Left colon (tissue), 2 donors: ENCODE measurements around the gene SNRPD2. TPM values are rescaled to one million over a fixed set of nuclear protein-coding genes. Genes with fewer than 3 reads are reported as not detected.

Experiments
- ATAC-seq: fragments of 200-7000 bp; cut with Tn5 transposase; one replicate; pipeline ENCODE4 v1.9.1; 2020; ENCODE audit warnings: mild to moderate bottlenecking, moderate library complexity
- DNase-seq, 2 donors: peaks; one replicate each; pipeline ENCODE4 v3.0.0-alpha.2; 2020
- intact Hi-C, 2 donors: fragments of 100-400 bp; cut with DNase I in 1 of 2; cut with micrococcal nuclease in 1 of 2; formaldehyde crosslinking; loops; one replicate each; pipeline versions ENCODE4 v1.11.2 to v1.14.0; 2022; cut with DNase I, micrococcal nuclease
- total RNA-seq, 2 donors: library from RNA; stranded (reverse); fragmentation: NEBNext Ultra II Directional; extraction: Animal tissue kit (Norgen Biotek cat#: 25700); gene quantifications; one replicate each; pipeline ENCODE4 v1.2.1, GENCODE V29; 2021
- donor health status: DM: no; HTN: no; CAD: no.
- donor health status: DM: yes; HTN: yes; CAD: no.

SNRPD2 gene
- total RNA-seq, 2 donors from 2014 or later = 205 to 223 TPM

GRCh38 chr19:45667620-45668341 is 24.0 kb downstream of the SNRPD2 start, which contains the start of gene GIPR:
TSS of gene GIPR (plus strand) at chr19:45668221. CDS start at chr19:45669521, 1,300 bp downstream.
- ATAC-seq (peak; percentile 47), DNase-seq (peak; percentile 82 to 87)
- intact Hi-C loops = no loop called here

- no peak for ATAC-seq
- intact Hi-C loops = no loop called here
- DNase-seq = no peak
Observed at GRCh38 chr19:45664575-45664974, 27.2 kb downstream of the SNRPD2 start.

GRCh38 chr19:45663800-45664199 is 28.0 kb downstream of the SNRPD2 start:
- DNase-seq (no peak), ATAC-seq (no peak)
- intact Hi-C loops = no loop called here

DNA sequence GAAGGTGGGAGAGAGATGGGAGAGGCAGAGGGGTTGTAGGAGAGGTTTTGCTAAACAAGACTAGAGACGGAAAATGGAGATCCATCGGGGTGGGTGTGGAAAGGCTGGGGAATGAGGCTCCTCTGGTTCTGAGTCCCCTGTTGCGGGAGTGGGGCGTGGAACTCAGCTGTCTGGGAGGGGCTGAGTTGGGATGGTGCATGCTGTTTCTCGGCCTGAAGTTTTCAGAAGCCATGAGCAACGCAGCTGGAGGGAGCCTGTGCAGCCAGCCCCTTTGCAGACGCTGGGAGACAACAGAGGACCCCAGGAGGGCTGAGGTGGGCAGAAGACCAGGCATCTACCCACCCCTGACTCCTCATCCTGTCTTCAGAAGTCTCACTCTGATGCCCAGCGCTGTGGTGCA is 31.1 kb downstream of the SNRPD2 start:
- DNase-seq = no peak
- no peak for ATAC-seq
- intact Hi-C loops = no loop called here

DNA sequence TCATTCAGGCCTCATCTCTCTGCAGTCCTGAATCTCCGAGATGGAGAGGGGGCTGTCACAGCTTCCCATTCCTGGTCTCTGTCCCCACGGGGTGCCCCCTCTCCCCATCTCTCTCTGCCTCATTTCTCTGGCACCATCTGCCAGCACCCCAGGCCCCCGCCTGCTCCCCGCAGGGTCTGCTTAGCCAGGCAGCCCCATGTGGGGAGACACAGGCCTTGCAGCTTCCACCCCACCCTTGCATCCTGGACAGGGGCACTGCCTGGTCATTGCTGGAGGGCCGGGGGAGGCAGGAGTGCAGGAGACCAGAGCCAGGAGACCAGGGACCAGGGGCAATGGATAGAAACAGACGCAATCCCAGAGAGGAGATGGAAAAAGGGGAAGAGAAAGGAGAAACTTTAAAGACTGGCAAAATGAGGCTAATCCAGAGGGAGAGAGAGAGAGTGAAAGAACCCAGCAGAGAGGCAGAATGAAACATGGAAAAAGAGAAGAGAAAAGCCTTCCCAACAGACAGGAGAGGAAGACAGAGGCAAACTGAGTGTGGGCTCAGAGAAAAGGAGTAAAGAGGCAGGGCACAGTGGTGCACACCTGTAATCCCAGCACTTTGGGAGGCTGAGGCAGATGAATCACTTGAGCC is 32.5 kb downstream of the SNRPD2 start:
- intact Hi-C loops = no loop called here
- ATAC-seq = no peak
- no peak for DNase-seq

- no peak for ATAC-seq
- intact Hi-C loops = no loop called here
- DNase-seq = no peak
Observed at GRCh38 chr19:45657520-45658167, 34.1 kb downstream of the SNRPD2 start.

GRCh38 chr19:45655073-45655472 is 36.7 kb downstream of the SNRPD2 start:
- intact Hi-C loops = no loop called here
- ATAC-seq = no peak
- DNase-seq = no peak

GRCh38 chr19:45653634-45654033 is 38.1 kb downstream of the SNRPD2 start:
- DNase-seq = no peak
- ATAC-seq = no peak
- intact Hi-C loops = no loop called here

GRCh38 chr19:45650722-45651121 is 41.0 kb downstream of the SNRPD2 start:
- ATAC-seq (no peak), DNase-seq (no peak)
- intact Hi-C loops = no loop called here

GRCh38 chr19:45646345-45646698 is 45.4 kb downstream of the SNRPD2 start:
- no peak for ATAC-seq
- intact Hi-C loops = loop anchor here in 1 of 2 donors (10.0 kb wide), 1 partner anchor 52 kb away; no protein-coding TSS in a partner anchor
- DNase-seq = no peak

DNA sequence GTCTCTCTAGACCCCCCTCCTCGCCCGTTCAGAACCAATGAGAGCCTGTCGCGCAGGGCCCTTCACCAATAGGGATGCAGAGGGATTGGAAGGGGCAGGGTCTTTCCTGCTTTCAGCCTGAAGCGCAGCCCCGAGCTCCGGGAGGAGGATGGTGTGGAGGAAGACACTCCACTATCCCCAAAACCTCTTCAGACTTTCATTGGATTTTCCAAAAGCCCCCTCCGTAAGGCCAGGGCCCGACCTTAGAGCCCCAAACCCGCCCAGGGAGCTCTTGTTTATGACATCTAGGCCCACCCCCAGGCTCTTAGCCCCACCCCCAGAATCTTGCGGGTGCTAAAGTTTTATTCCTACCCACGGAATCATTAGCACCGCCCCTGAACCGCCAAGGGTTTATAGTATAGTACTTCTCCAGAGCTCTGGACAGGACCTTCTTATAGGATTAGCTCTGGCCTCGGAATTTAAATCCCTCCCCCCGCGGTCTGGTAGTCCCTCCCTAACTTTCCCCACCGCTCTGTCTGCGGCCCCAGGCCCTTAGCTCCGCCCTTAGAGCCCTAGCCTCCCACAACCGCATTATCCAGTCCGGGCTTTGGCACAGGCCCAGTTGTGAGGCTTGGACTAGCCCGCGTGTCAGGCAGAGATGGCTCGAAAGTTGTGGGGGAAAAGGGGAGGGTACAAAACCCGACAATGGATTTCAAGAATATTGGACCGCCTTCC is 46.0 kb downstream of the SNRPD2 start:
- ATAC-seq = no peak
- intact Hi-C loops = loop anchor here in 1 of 2 donors (10.0 kb wide), 1 partner anchor 51 kb away; no protein-coding TSS in a partner anchor
- DNase-seq = peak; percentile 68 to 69

GRCh38 chr19:45645068-45645630 is 46.6 kb downstream of the SNRPD2 start:
- intact Hi-C loops = loop anchor here in 1 of 2 donors (10.0 kb wide), 1 partner anchor 50 kb away; no protein-coding TSS in a partner anchor
- DNase-seq (no peak), ATAC-seq (no peak)

GRCh38 chr19:45643927-45644771 is 47.6 kb downstream of the SNRPD2 start:
- DNase-seq = no peak
- intact Hi-C loops = loop anchor here (5.0 to 10.0 kb wide), 2 partner anchors 37 to 49 kb away; no protein-coding TSS in a partner anchor

DNA sequence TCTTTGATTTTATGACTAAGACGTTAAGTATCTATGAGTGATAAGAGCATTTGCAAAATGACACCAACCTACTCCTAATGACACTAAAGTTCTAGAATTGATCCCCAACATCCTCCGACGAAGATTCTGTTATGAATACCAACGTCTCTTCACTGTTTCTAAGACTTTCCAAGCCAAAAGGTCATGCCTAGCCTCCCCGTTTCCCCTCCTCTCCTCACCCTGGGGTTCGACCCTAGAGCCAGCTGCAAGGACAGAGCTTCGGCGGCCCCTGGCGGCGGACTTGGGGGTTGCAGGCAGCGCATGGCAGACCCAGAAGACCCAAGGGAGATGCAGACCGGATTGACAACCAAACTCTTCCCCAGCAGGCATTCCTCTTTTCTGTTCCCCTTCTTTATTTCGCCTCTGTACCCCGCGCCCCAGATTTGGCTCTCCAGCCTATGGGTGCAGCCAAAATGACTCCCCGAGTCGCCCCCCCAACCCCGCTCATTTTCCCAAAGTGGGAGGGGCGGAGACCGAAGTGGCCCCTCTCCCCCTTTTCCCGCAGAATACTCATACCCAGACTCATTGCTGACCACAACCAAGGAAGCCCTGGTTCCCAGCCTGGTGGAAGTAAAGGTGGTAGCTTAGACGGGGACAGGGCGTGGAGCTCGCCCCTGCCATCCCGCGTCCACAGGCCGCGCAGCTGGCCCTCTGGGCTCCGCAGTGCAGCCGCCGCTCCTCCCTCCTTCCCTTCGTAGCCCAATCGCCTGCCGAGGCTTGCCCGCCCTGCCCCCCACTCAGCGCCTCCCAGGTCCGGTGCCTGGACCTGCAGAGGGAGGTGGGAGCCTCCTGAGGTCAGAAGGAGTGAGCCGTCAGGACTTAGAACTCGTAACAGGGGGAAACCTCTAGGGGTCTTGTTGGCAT is 48.5 kb downstream of the SNRPD2 start:
- DNase-seq (peak; percentile 75 to 92), ATAC-seq (peak; percentile 39)
- intact Hi-C loops = loop anchor here (5.0 to 10.0 kb wide), 2 partner anchors 36 to 48 kb away; no protein-coding TSS in a partner anchor

More at GRCh38 chr19:45643927-45644771, 47.6 kb downstream of the SNRPD2 start:
- ATAC-seq = no peak

DNA sequence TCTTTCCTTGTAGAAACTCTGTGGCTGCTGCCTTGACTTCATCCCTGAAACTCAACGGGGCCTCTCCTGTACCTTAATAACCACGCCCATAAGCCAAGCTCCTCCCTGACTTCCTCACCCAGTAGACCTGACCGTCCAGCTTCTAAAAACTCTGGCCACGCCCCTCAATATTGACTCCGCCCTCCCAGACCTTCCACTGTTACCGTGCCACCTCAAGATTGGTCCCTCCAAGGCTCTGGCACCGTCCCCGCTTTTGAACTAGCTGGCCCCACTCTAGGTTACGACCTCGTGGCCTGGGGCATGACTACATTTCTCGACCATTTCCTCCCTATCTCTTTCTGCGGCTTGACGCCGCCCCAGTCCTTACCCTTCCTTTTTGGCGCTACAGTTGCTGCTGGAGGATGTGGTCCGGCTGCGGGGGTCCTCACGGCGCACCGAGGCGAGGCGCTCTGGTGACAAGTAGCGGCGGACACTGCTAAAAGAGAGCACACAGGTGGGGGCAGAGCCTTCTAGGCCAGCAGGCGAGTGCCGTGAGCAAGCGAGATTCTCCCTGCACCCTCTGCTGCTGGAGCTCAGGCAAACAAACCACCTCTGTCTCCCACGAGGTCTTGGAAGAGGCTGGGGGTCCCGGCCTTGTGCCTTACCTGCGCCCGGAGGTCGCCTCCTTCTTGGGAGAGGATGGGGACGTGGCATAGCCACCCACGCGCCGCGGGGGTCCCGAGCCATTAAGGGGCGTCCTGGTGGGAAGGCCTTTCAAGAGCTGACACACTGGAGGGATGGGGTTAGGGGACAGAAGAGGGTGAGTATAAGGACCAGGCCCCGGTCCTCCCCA is 50.3 kb downstream of the SNRPD2 start:
- peak; percentile 95 for DNase-seq
- ATAC-seq = peak; percentile 66
- intact Hi-C loops = loop anchor here (5.0 to 10.0 kb wide), 2 partner anchors 34 to 47 kb away; no protein-coding TSS in a partner anchor

DNA sequence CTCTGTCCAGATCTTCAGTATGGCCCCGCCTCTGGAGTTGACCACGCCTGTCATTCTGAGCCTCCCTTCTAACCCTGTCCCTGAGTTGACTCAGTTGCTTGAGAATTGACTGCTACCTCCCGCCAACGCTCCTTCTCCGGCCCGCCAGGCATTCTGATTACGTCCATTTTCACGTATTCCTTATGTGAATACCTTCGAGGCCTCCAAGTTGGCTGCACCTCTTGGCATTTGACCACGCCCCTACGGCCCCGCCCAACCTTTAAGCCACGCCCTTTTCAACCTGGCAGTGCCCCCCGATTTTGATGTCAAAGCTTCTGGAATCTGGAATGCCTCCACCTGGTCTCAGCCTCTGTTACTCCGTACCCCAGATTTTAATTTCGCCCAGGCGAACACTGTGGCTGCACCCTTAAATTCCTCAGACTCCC is 50.9 kb downstream of the SNRPD2 start:
- intact Hi-C loops = loop anchor here (5.0 to 10.0 kb wide), 2 partner anchors 34 to 46 kb away; no protein-coding TSS in a partner anchor
- DNase-seq (peak; percentile 45 to 56), ATAC-seq (no peak)
